ENCODE results near the gene ITGAE. TPM values are rescaled to one million over a fixed set of nuclear protein-coding genes. Genes with fewer than 3 reads are reported as not detected.

ITGAE gene
- total and polyA plus RNA-seq, 10 of the 15 experiments (the other 5 are each of a cell fraction or from before 2014, with no cell fraction given) = 13.1 to 161 (median 34.8) TPM

GRCh38 chr17:3691617-3692067 lies 109.3 kb downstream of the ITGAE start:
- no peak overlapping the region for H3K4me3 ChIP-seq
- no peak overlapping the region for H3K27ac ChIP-seq (ENCODE audit: control insufficient read depth, insufficient read depth)
- no peaks in the 10 kb centered on the region; the same call in 2 of the 3 replicates for H3K9me3 ChIP-seq (replicated peaks; ENCODE audit: control insufficient read depth, insufficient read depth, low read length)
- peak; percentile 41 for FAIRE-seq
- ChIA-PET CTCF (interaction anchor here (1.0 to 2.5 kb wide), 4 partner anchors 14 to 89 kb away, joined by 3 to 7 read pairs (median 4); no protein-coding TSS in a partner anchor), POLR2A (no interaction called here), SMC1A (ENCODE audit: uncharacterized antibody, unreplicated experiment) (interaction anchor here (1.7 kb wide), 1 partner anchor 19 kb away, joined by 3 read pairs; no protein-coding TSS in a partner anchor), RAD21 (ENCODE audit: unreplicated experiment) (no interaction called here)
- intact Hi-C loops (cut with micrococcal nuclease; ENCODE audit: unreplicated experiment) = loop anchor here (2.0 to 5.0 kb wide), 2 partner anchors 36 to 105 kb away; no protein-coding TSS in a partner anchor
- ATAC-seq = no peak
- H3K79me2 ChIP-seq (ENCODE audit: control insufficient read depth, insufficient read depth, low read length) = peaks cover 13% of the 10 kb centered on the region
- peaks cover 30% of the 10 kb centered on the region for H3K4me1 ChIP-seq (ENCODE audit: control insufficient read depth, insufficient read depth, low read length)
- no peak for DNase-seq (ENCODE audit: low read depth, low spot score)
- TF ChIP-seq MEF2B (IDR thresholded peaks at IDR 0.05; ENCODE audit: partially characterized antibody, poor library complexity, severe bottlenecking) (no peak), RAD21 (IDR thresholded peaks at IDR 0.05; ENCODE audit: insufficient read depth, low read depth, low read length) (peak; percentile 27; the same call in 1 of the 2 replicates), E4F1 (IDR thresholded peaks at IDR 0.05; ENCODE audit: borderline replicate concordance, partially characterized antibody) (no peak), HDAC2 (IDR thresholded peaks at IDR 0.05) (no peak), PAX8 (IDR thresholded peaks at IDR 0.05) (no peak), CTCF (IDR thresholded peaks at IDR 0.05 in 2 of 3, conservative IDR thresholded peaks at IDR 0.05 in 1 of 3; ENCODE audit: control insufficient read depth in 2 of 3, extremely low read depth in 1 of 3, insufficient read depth in 1 of 3, low read depth in 3 of 3, low read length in 3 of 3) (peak; percentile 11 to 46 (median 21); a peak in 4 of 6 replicates)
- no peaks in the 10 kb centered on the region for H3K27me3 ChIP-seq (replicated peaks in 1 of 2; ENCODE audit: control insufficient read depth in 2 of 2, insufficient read depth in 2 of 2, low read length in 1 of 2)
- no peaks in the 10 kb centered on the region; a peak in 1 of 4 replicates for H3K36me3 ChIP-seq (ENCODE audit: control insufficient read depth in 2 of 2, insufficient read depth in 2 of 2, low read length in 1 of 2)
- WGBS (ENCODE audit: insufficient coverage, insufficient replicate concordance, low lambda C conversion rate, missing lambda C conversion rate) = 93% methylated on average over 14 of the region's 16 CpGs
- H3K9ac ChIP-seq (ENCODE audit: control insufficient read depth, insufficient read depth, low read length) = no peak overlapping the region
- no TSS peak for BruUV-seq (replicated peaks)
- H4K20me1 ChIP-seq (ENCODE audit: control insufficient read depth, insufficient read depth) = no peaks in the 10 kb centered on the region
- no peak overlapping the region for H2AFZ ChIP-seq (ENCODE audit: control insufficient read depth, low read depth, low read length)
- no peak overlapping the region for H3K4me2 ChIP-seq (ENCODE audit: control insufficient read depth, insufficient read depth)
- in situ Hi-C loops (cut with MboI) = no loop called here

Measured in GM12878 (cell line).